ENCODE results near the gene FGFR3.

- TF ChIP-seq CTCF (IDR thresholded peaks at IDR 0.05), result no peak
- TF ChIP-seq POLR2A (IDR thresholded peaks at IDR 0.05), result no peak
Observed at GRCh38 chr4:1784395-1784788, 8.7 kb upstream of the FGFR3 start.

All from heart left ventricle (tissue), 13 donors.